DMS53 (cell line): ENCODE results near the gene DNAH10.
"Not testable (repeated sequence)": the region's sequence is repeated elsewhere in the genome, so short reads cannot be mapped to it uniquely, and the experiment has no call there.

ENCODE experiments used
- DNase-seq: peaks from one replicate; lab custom pipeline; 2025; lab: John Stamatoyannopoulos, UW

DNAH10 gene

DNA sequence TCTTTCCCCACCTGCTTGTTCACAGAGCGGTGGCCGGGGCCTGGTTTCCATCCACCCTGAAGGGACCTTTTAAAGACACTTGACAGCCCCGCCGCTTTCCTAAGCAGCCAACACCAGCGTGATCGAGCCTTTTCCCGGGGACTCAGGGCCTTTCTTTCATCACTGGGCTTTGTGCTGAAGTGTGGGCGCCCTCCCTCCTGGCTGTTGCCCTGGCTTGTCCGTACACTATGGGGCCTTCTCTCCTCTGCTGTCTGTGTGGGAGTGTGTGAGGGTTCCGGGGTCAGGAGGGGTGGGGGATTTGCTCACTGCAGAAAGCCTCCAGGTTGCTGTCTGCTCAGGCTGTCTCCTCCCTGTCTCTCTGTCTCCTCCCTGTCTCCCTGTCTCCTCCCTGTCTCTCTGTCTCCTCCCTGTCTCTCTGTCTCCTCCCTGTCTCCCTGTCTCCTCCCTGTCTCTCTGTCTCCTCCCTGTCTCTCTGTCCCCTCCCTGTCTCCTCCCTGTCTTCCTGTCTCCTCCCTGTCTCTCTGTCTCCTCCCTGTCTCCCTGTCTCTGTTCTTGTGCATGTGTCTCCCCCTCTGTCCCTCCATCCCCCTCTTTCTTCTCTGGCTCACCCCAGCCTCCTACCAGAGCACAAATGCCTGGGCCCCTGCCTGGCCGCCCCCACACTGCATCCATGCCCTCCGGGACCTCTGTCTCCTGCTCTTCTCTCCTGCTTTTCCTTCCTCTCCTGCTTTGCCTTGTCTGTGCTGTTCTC is 145.8 kb downstream of the DNAH10 start:
- no peak for DNase-seq

DNA sequence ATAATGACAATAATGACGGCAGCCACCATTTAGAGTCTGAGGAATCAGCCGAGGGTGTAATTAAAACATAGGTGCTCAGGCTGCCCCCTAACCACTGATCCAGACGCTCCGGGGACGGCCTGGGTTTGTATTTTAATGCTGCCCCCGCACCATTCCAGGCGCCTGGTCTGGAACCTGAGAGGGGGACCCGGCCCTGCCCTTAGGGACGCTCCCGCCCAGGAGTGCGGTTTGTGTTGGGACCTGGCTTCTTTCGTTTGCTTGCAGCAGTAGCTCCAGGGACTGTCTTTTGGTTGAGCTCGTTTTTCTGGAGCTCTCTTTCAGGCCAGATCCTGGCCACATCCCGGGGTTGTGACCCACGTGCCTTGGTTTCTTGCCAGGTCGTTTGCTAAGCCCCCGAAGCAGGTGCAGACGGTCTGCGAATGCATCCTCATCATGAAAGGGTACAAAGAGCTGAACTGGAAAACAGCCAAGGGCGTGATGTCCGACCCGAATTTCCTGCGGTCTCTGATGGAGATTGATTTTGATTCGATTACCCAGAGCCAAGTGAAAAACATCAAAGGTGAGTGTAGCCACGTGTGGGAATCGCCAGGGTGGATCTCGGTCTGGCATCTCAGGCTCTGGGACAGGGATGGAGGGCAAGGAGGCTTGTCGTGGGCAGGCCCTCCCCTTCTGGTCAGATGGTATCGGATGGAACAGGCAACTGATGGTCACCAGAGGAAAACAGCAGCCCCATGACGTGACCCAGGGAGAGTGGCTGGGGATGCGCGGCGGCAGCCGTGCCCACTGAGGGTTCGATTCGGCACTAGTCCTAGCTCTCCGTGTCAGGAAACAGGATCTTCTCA is 147.0 kb downstream of the DNAH10 start:
- DNase-seq, result peak; percentile 31

DNA sequence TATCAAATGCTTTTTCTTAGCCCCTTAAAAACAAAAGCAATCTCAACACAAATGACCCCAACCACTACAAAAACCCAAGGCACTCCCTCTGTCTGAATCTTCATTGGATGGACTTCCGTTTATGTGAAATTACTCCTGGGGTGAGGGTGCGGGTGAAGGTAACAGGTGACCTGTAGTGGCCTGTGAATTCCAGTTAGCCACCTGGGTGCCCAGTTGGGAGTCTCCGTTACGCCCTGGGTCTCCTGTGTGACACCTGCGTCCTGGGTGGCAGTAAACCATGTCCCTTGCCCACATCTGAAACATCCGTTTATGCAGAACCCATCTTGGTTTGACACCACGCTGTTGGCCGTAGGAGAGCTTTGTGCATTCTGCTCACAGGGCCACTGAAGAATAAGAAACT is 148.0 kb downstream of the DNAH10 start:
- no peak for DNase-seq

DNA sequence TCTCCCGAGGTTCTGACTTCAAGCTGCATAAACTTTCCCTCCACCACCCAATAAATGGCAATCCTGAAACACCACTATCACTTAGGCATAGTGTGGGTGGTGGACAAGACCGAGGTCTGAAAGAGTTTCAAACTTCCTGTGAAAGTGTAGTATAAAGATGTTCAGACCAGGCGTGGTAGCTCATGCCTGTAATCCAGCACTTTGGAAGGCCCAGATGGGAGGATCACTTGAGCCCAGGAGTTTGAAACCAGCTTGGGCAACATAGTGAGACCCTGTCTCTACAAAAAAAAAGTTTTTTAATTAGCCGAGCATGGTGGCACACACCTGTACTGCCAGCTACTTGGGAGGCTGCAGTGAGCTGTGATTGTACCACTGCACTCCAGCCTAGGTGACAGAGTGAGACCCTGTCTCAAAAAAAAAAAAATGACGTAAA is 148.7 kb downstream of the DNAH10 start:
- DNase-seq, result peak; percentile 52

DNA sequence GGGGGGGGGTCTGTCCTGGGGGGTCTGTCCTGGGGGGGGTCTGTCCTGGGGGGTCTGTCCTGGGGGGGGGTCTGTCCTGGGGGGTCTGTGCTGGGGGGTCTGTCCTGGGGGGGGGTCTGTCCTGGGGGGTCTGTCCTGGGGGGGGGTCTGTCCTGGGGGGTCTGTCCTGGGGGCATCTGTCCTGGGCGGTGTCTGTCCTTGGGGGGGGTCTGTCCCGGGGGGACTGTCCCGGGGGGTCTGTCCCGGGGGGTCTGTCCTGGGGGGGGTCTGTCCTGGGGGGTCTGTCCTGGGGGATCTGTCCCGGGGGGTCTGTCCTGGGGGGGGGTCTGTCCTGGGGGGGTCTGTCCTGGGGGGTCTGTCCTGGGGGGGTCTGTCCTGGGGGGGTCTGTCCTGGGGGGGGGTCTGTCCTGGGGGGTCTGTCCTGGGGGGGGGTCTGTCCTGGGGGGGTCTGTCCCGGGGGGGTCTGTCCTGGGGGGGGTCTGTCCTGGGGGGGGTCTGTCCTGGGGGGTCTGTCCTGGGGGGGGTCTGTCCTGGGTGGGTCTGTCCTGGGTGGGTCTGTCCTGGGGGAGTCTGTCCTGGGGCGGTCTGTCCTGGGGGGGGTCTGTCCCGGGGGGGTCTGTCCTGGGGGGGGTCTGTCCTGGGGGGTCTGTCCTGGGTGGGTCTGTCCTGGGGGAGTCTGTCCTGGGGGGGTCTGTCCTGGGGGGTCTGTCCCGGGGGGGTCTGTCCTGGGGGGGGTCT is 149.7 kb downstream of the DNAH10 start:
- not testable (repeated sequence) for DNase-seq

DNA sequence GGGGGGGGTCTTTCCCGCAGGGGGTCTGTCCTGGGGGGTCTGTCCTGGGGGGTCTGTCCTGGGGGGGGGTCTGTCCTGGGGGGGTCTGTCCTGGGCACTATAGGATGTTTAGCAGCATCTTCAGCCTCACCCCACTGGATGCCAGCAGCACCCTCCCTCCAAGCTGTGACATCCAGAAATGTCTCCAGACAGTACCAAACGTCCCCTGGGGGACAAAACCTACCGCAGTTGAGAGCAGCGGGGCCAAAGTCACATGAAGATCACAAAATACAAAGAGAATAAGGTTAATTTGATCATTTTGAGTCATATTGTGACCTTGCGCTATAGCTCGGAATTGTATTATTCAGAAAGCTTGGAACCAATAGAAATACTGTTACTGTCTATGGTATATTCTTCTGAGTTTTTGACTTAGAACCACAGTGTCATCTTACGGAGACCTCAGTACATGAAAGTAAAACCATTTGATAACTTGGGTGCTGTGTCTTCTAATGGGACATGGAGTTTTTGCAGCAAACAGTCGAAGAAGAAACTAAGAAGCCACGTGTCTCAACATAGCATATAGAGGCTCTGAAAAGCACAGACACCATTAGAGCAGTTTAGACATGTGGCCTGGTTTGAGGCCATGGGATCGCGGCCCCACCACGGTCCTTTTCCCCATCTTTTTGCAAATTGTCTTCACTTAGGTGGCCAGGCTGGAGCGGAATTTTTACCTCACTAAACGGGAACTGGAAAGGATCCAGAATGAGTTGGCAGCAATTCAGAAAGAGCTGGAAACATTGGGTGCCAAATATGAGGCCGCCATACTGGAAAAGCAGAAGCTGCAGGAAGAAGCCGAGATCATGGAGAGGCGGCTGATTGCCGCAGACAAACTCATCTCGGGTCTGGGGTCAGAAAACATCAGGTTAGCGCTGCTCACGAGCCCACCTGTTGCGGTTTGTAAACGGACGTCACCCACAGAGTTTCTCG is 150.6 kb downstream of the DNAH10 start:
- peak; percentile 16 for DNase-seq

DNA sequence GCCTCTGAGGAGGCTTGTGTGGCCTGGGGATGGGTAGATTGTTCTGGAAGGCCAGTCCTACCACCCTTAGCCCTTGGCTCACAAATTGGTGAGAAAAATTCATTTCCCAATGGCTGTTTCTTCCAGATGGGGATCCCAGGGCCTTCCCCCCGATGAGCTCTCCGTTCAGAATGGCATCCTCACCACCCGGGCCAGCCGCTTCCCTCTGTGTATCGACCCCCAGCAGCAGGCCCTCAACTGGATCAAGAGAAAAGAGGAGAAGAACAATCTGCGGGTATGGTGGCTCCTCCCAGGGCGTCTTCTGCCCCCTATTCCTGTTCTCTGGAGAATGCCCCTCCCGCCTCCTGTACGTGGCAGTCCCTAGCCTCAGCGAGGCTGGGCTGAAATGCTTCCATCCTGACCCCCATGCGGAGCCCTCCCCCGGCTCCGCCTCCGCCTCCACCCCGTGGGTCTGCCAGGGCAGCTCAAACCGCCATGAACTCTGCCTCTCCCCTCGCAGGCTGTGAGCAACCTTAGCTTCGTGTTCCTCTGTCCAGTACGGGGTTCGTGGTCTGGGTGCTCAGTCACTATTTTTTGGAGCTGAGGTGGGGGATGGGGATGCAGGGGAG is 152.7 kb downstream of the DNAH10 start:
- no peak for DNase-seq

DNA sequence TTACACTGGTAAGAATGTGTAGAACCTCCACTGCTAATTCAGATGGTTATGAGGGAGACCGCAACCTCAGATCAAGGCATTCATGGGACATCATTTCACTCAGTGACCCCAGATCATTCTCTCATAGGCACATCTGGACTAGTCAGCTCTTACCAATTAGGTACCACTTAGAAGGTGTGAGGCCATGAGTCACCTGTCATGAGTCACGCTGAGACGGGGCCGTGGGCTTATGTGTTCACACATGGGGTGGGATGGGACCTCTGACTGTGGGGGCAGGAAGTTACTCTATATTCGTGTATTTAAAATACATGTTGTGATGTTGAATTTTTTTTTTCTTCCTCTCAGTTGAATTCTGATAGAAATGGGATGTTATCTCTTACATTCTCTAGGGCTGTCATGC is 154.6 kb downstream of the DNAH10 start:
- peak; percentile 58 for DNase-seq

DNA sequence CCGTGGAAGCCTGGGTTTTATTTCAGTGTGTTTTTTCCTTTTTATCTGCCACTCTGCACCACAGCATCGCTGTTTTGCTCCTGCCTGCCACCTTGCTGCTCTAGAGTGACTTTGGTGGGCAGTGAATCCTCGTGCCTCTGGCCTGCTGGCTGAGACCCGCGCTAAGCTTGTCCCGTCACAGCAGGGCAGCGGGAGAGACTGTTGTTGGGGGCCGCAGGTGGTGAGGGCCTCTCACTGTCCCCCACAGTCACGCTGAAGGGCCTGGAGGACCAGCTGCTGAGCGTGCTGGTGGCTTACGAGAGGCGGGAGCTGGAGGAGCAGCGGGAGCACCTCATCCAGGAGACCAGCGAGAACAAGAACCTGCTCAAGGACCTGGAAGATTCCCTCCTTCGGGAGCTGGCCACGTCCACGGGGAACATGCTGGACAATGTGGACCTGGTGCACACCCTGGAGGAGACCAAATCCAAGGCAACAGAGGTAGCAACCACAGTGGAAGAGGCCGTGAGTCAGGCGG is 155.3 kb downstream of the DNAH10 start:
- DNase-seq, result no peak

DNA sequence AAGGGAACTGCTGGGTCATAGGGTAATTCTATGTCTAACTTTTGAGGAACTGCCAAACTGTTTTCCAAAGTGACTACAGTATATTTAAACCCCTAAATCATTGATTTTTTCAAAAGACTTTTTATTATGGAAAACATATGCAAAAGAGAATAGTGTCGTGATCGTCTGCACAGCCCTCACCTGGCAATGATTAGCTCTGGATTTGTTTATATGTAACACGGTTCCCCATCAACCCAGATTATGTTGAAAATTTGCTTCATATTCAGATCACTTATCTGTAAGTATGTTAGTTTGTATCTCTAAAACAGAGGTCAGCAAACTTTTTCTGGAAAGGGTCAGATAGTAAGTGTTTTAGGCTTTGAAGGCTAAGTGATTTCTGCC is 157.9 kb downstream of the DNAH10 start:
- no peak for DNase-seq

DNA sequence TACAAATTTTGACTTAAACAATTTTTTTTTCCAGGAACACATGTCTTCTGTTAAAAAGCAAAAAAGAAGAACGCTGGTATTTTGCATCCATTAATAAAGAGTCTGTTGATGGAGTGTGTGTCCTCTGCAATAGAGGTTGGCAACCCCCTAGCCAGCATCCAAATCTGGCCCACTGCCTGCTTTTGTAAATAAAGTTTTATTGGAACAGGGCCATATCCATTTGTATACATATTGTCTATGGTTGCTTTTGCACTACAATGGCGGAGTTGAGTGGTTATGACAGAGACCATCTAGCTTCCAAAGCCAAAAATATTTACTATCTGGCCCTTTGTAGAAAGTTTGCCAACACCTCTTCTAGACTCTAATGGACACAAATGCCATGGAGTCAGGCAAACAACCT is 160.9 kb downstream of the DNAH10 start:
- DNase-seq, result no peak

DNA sequence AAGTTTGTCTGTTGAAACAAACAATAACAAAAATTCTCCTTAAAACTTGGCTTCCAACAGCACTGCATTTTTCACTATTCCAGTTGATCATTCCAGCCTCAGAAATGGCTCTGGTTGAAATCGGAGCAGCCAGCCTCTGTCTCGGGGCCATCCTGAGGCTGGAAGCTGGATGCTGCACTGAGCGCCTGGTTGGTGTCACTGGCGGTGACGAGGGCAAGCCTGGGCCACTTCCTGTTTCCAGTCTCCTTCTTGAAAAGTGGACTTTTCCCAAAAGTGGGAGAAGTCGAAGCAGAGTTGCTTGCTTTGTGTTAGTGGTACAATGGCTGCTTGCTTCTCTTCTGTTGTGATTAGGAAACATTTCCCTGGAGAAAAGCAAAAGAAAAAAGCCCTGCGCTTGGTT is 161.8 kb downstream of the DNAH10 start:
- DNase-seq, result no peak

DNA sequence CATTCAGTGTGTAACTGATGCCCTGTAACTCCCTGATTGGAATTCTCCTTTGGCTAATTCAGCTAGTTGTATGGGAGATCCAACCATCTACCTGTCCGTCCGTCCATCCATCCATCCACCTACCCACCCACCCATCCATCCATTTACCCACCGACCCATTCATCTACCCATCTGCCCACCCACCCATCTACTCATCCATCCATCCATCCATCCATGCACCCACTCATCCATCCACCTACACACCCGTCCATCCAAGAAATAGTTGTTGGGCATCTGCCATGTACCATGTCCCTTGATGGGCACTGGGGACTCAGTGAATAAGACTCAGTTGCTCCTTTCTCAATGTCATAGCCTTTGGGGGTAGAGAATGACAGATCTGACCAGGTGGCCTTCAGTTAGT is 162.4 kb downstream of the DNAH10 start:
- DNase-seq, result no peak

DNA sequence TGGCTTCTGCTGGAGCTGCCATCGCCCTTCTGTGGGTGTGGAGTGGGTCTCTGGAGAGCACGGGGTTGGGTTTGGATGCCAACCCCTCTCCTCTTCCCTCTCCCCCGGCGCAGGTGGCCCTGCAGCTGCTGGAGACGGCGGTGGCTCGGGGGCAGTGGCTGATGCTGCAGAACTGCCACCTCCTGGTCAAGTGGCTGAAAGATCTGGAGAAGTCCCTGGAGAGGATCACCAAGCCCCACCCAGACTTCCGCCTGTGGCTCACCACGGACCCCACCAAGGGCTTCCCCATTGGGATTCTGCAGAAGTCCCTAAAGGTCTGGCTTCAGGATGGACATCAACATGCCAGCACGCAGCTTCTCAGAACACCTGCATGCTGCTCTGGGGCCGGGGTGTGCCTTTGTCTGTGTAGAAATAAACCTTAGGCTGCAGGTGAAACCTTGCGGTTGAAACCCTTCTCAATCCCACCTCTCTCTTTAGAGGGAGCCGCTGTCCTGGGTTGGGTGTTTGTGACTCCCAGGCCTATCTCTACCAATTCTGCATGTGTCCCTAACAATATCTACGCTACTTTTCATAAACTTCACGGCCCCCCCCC is 166.3 kb downstream of the DNAH10 start:
- DNase-seq, result peak; percentile 68

DNA sequence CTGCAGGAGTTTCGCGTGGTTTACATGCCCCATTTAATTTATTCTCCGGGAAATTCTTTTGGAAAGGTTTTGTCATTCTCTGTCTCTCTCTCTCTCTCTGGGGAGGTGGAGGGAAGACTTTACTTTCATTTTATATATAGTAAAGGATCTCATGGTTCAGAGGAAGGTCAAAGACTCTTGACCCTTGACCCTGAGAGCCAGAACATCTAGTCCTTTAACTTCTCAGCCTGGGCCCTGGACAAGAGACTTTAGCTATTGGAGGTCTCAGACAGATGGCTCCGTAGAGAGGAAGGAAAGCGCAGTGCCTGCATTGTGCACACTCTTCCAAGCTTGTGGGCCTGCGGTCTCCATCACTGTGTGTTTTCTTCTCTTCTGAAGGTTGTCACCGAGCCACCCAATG is 166.8 kb downstream of the DNAH10 start:
- DNase-seq, result peak; percentile 36

DNA sequence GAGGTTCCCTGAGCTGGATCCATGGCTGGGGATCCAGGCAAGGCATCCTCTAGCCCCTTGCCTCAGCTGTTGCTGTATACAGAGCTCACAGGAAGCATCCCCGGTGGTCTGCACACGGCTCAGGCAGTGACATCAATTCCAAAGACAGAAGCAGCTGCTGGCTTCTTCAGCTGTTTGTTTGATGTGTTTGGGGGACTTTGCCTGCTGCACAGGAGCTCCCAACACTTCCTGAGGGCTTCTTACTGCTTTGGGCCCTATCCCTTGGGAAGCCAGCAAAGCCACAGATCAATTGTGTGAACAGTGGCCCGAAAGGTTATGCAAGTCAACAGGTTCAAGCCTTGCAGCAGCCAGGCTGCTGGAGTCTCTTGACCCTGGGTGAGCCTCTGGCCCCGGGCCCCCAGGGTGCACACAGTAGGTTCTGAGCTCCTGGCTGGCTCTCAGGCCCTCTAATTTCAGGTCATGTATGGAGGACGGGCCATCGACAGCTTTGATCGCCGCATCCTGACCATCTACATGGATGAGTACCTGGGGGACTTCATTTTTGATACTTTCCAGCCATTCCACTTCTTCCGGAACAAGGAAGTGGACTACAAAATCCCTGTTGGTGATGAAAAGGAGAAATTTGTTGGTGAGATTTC is 168.0 kb downstream of the DNAH10 start:
- no peak for DNase-seq

DNA sequence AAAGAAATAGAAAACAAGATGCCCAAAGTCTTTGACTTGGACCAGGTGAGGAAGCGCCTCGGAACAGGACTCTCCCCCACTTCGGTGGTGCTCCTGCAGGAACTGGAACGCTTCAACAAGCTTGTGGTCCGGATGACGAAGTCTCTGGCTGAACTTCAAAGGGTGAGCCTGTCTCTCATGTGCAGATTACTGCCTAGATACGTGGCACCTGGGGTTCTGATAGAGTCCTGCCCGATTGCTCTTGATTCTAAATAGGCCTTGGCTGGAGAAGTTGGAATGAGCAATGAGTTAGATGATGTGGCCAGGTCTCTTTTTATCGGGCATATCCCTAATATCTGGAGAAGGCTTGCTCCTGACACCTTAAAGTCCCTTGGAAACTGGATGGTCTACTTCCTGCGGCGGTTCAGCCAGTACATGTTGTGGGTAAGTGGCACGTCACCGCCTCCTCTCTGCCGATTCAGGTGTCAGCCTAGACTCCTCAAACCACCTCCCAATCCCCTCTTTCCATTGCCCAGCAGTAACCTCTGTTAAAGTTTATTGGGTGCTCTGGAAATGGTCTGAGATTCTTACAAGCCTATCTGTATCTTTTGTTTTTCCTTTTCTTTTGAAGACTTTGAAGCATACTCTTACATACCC is 169.7 kb downstream of the DNAH10 start:
- peak; percentile 52 for DNase-seq

DNA sequence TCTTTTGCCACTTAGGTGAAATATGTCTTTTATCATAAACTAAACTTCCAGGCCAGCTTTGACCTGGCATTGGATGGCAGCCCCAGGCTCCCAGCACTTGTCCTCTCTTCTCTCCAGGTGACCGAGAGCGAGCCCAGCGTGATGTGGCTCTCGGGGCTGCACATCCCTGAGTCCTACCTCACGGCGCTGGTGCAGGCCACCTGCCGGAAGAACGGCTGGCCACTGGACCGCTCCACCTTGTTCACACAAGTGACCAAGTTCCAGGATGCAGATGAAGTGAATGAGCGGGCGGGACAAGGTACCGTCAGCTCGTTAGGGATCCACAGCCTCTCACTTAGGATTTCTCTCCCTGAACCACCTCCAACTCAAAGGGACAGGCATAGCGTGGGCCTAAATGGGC is 171.1 kb downstream of the DNAH10 start:
- no peak for DNase-seq

DNA sequence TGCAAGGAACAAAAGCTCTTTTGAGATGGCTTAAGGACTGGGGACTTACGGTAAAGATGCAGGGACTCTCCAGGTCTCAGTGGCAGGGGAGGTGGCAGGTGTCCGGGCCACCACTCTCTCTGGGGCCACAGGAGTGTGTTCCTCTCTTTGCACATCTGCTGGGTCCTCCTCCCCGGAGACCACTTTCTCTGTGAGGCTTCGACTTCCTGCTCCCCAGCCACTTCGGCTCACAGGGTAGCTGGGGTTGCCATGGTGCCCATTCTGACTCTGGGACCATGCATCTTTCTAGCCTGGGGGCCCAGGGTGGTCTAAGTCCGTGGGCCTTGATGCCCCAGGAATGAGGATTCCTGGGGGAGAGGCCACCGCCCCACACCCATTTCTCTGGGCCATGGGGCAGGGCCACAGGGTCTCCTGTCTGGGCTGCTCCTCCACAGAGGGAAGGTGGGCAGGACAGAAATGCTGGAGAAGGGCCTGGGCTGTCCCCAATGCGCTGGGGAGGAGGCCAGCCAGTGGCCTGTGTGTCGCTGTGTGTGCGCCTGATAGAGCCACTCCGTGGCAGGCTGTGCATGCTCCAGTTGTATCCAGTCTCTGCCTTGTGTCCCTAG is 172.0 kb downstream of the DNAH10 start:
- no peak for DNase-seq
